GM12892 (cell line): ENCODE measurements around the gene ERO1B.
"Not testable (repeated sequence)": the region's sequence is repeated elsewhere in the genome, so short reads cannot be mapped to it uniquely, and the experiment has no call there.

Experiments used
- DNase-seq: peaks from one replicate; pipeline ENCODE4 v3.0.0; 2011; ENCODE audit not compliant: insufficient read length
- FAIRE-seq: peaks from 2 replicates; lab custom pipeline; 2011; peaks lifted over from hg19 to GRCh38; lab: Jason Lieb, UNC
- POLR2A ChIP-seq: IDR thresholded peaks from 2 replicates; pipeline ENCODE4 v1.6.1; 2011; ENCODE audit warnings: low read depth, low read length, control low read depth
- POLR2AphosphoS5 ChIP-seq: IDR thresholded peaks from 2 replicates; pipeline ENCODE4 v1.6.1; 2011; ENCODE audit warnings: low read depth, low read length, control low read depth
- TAF1 ChIP-seq: IDR thresholded peaks from 2 replicates; pipeline ENCODE4 v1.6.1; 2011; ENCODE audit warnings: low read depth, mild to moderate bottlenecking, control low read depth, low read length, borderline replicate concordance

Gene ERO1B

GRCh38 chr1:236222632-236223031 lies 59.1 kb downstream of the ERO1B start:
- FAIRE-seq = no peak
- TF ChIP-seq POLR2A = no peak
- TF ChIP-seq TAF1 = no peak
- TF ChIP-seq POLR2AphosphoS5 = no peak
- no peak for DNase-seq

- DNase-seq (no peak), FAIRE-seq (no peak)
- TF ChIP-seq TAF1 (no peak), POLR2A (no peak), POLR2AphosphoS5 (no peak)
Measured at GRCh38 chr1:236220473-236220872, 61.3 kb downstream of the ERO1B start.

- FAIRE-seq (no peak), DNase-seq (no peak)
- TF ChIP-seq POLR2AphosphoS5 (no peak), POLR2A (no peak), TAF1 (no peak)
Measured at GRCh38 chr1:236214761-236215160, 67.0 kb downstream of the ERO1B start.

- FAIRE-seq (no peak), DNase-seq (no peak)
- TF ChIP-seq POLR2A (no peak), POLR2AphosphoS5 (no peak), TAF1 (no peak)
Measured at GRCh38 chr1:236213534-236213933, 68.2 kb downstream of the ERO1B start.

GRCh38 chr1:236211815-236212214 lies 69.9 kb downstream of the ERO1B start:
- FAIRE-seq = no peak
- TF ChIP-seq TAF1 (no peak), POLR2AphosphoS5 (peak; percentile 59; the same call in 1 of the 2 replicates), POLR2A (no peak)
- DNase-seq = no peak

DNA sequence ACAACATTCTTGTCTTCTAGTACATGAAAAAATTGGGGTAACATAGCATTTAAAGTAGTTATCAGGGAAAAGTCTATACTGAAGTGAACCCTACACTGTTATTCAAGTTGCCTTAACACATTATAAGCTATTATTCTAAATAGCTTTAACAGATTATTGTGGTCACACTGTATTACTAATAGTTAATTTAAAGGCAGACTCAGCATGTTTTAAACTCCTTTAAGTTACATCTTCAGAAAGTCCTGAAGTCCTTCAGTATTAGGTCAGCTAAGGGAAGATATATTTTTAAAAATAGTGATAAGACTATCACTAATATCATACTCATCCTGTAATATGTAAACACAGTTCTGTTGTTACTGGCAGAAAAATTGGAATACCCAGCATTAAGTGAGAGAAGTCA lies 72.0 kb downstream of the ERO1B start:
- FAIRE-seq = no peak

GRCh38 chr1:236209185-236209584 lies 72.6 kb downstream of the ERO1B start:
- no peak for FAIRE-seq
- no peak for DNase-seq
- TF ChIP-seq TAF1 = no peak
- no peak for TF ChIP-seq POLR2A
- no peak for TF ChIP-seq POLR2AphosphoS5

More for the DNA sequence above, 72.0 kb downstream of the ERO1B start:
- TF ChIP-seq TAF1 = no peak
- TF ChIP-seq POLR2A = no peak
- TF ChIP-seq POLR2AphosphoS5 = no peak
- no peak for DNase-seq

- FAIRE-seq (no peak), DNase-seq (no peak)
- TF ChIP-seq POLR2A = no peak
- TF ChIP-seq TAF1 = no peak
- TF ChIP-seq POLR2AphosphoS5 = no peak; the same call in 1 of the 2 replicates
Measured at GRCh38 chr1:236207569-236207968, 74.2 kb downstream of the ERO1B start.

GRCh38 chr1:236207121-236207520 lies 74.6 kb downstream of the ERO1B start:
- FAIRE-seq (no peak), DNase-seq (no peak)
- no peak for TF ChIP-seq POLR2AphosphoS5
- TF ChIP-seq POLR2A = no peak

DNA sequence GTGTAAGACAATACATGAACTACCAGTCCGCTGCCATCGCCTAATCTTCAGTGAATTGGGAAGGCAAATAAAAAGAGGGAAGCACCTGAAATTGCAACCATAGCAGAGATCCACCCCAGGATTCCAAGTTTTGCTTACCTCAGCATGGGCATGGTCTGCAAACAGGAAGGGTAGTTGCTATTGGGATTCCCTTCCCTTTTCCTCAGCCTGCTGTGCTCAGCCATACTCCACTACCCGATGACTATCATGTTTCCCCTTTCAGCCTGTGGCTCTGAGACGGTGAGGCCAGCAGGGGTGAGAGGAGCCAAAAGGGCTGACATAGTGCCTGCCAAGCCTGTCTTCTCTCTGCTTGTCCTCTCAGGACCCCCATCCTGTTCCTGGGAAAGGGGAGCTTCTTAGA lies 75.2 kb downstream of the ERO1B start:
- FAIRE-seq = no peak
- DNase-seq = no peak
- TF ChIP-seq TAF1 (no peak), POLR2AphosphoS5 (0 out of 2 replicates have a peak, but pooled peaks have one; percentile 39), POLR2A (no peak)

DNA sequence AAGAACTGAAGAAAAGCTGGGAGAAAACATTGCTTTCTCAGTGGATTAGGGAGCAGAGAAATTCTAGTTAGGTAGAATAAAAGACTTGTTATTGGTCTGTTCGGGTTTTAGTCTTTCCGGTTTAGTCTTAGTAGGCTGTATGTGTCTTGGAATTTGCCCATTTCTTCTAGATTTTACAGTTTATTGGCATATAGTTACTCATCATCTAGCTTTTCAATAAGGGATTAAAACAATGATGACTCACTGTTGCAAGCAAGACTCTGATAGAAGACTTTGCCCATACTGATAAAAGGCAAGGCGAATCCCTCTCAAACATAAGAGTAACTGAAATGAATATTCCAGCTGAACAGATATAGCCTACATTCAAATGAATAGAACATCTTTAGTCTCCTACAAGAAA lies 77.1 kb downstream of the ERO1B start:
- FAIRE-seq (no peak), DNase-seq (no peak)
- no peak for TF ChIP-seq POLR2A

DNA sequence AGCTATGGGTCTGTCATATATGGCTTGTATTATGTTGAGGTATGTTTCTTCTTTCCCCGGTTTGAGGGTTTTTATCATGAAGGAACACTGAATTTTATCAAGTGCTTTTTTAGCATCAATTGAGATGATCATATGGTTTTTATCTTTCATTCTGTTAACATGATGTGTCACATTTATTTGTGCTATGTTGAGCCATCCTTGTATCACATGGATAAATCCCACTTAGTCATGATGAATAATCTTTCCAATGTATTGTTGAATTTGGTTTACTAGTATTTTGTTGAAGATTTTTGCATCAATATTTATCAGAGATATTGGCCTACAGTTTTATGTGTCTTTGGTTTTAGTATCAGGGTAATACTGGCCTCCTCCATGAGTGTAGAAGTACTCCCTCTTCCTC lies 77.7 kb downstream of the ERO1B start:
- DNase-seq (no peak), FAIRE-seq (no peak)

DNA sequence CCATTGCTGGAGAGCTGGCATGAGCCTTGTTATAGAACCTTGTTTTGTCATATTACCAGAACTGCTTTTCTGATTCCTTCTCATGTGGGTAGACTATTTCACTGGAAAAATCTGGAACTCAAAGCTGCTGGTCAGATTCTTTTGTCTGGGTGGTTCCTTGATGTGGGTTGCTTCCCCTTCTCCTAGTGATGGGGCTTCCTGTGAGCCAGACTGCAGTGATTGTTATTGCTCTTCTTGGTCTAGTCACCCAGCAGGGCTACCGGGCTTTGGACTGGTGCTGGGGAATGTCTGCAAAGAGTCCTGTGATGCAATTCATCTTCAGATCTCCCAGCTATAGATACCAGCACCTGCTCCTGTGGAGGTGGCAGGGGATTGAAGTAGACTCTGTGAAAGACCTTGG lies 80.0 kb downstream of the ERO1B start:
- TF ChIP-seq POLR2AphosphoS5 = no peak
- TF ChIP-seq POLR2A = 0 out of 2 replicates have a peak, but pooled peaks have one; percentile 16
- DNase-seq (no peak), FAIRE-seq (no peak)

More for the DNA sequence above, 77.7 kb downstream of the ERO1B start:
- TF ChIP-seq TAF1 = no peak
- TF ChIP-seq POLR2A = no peak
- no peak for TF ChIP-seq POLR2AphosphoS5

GRCh38 chr1:236200925-236201324 lies 80.8 kb downstream of the ERO1B start:
- no peak for DNase-seq
- peak; percentile 24 for FAIRE-seq
- TF ChIP-seq TAF1 = no peak

DNA sequence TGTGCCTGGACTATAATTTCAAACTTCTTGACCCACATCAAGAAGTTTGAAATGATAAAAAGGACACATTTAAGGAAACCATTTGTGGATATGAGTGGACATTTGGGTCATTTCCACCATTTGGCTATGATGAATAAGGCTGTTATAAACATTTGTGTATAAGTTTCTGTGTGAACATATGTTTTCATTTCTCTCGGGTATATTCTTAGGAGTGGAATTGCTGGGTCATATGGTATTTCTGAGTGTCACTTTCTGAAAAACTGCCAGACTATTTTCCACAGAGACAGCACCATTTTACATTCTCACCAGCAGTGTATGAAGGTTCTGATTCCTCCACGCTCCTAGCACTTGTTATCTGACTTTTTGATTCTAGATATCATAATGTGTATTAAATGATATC lies 88.6 kb downstream of the ERO1B start:
- DNase-seq (no peak), FAIRE-seq (no peak)
- TF ChIP-seq POLR2A = no peak
- no peak for TF ChIP-seq POLR2AphosphoS5
- TF ChIP-seq TAF1 = no peak

DNA sequence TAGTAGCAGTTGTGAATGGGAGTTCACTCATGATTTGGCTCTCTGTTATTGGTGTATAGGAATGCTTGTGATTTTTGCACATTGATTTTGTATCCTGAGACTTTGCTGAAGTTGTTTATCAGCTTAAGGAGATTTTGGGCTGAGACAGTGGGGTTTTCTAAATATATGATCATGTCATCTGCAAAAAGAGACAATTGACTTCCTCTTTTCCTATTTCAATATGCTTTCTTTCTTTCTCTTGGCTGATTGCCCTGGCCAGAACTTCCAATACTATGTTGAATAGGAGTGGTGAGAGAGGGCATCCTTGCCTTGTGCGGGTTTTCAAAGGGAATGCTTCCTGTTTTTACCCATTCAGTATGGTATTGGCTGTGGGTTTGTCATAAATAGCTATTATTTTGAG lies 93.7 kb downstream of the ERO1B start:
- not testable (repeated sequence) for DNase-seq, FAIRE-seq

- not testable (repeated sequence) for DNase-seq, FAIRE-seq
Measured at GRCh38 chr1:236186471-236186870, 95.3 kb downstream of the ERO1B start.
